GM21526 (cell line): ENCODE data around the gene TEX264.

ENCODE experiments used
- ATAC-seq: cut with Tn5 transposase; IDR thresholded peaks from one replicate; pipeline ENCODE4 v1.9.1; 2021; ENCODE audit warnings: moderate library complexity; ENCODE audit not compliant: unreplicated experiment, low FRiP score

The TEX264 gene

GRCh38 chr3:51691949-51692348, 20.9 kb downstream of the TEX264 start:
- ATAC-seq = no peak

GRCh38 chr3:51692980-51693395, 21.9 kb downstream of the TEX264 start:
- ATAC-seq = no peak

GRCh38 chr3:51696954-51697353, 25.9 kb downstream of the TEX264 start:
- no peak for ATAC-seq

GRCh38 chr3:51698209-51698608, 27.2 kb downstream of the TEX264 start:
- ATAC-seq = no peak

- no peak for ATAC-seq
Measured at GRCh38 chr3:51700403-51700802, 29.4 kb downstream of the TEX264 start.

- no peak for ATAC-seq
Measured at GRCh38 chr3:51702156-51702555, 31.1 kb downstream of the TEX264 start.

GRCh38 chr3:51703068-51703760, 32.2 kb downstream of the TEX264 start:
- no peak for ATAC-seq

- ATAC-seq = no peak
Measured at GRCh38 chr3:51703761-51704510, 32.9 kb downstream of the TEX264 start.

- no peak for ATAC-seq
Measured at GRCh38 chr3:51704511-51704950, 33.5 kb downstream of the TEX264 start.

- ATAC-seq = no peak
Measured at GRCh38 chr3:51705276-51706020, 34.4 kb downstream of the TEX264 start.

- ATAC-seq = no peak
Measured at GRCh38 chr3:51706021-51706485, 35.0 kb downstream of the TEX264 start.

- ATAC-seq = no peak
Measured at GRCh38 chr3:51706788-51707731, 36.0 kb downstream of the TEX264 start, which contains the start of gene GRM2. Gene GRM2, plus strand, starts transcription at chr3:51707068. Its CDS starts 1,916 bp downstream, at chr3:51708984.

- ATAC-seq = no peak
Measured at GRCh38 chr3:51708216-51708845, 37.3 kb downstream of the TEX264 start.

- no peak for ATAC-seq
Measured at GRCh38 chr3:51709004-51709420, 38.0 kb downstream of the TEX264 start.

GRCh38 chr3:51709675-51710074, 38.6 kb downstream of the TEX264 start:
- ATAC-seq = no peak

GRCh38 chr3:51710631-51711351, 39.7 kb downstream of the TEX264 start:
- ATAC-seq = no peak

- no peak for ATAC-seq
Measured at GRCh38 chr3:51711352-51712037, 40.4 kb downstream of the TEX264 start.

- no peak for ATAC-seq
Measured at GRCh38 chr3:51712038-51712420, 41.0 kb downstream of the TEX264 start.
